Left lung (tissue), 10 donors: ENCODE results near the gene AK9. TPM values are rescaled to one million over a fixed set of nuclear protein-coding genes. Genes with fewer than 3 reads are reported as not detected.
A peak's percentile ranks its signal among the peaks of the same experiment; 100 is the strongest.

Source experiments
- ATAC-seq: fragments of 200-7000 bp; cut with Tn5 transposase; one replicate; pipeline ENCODE4 v1.9.1; 2020; ENCODE audit warnings: moderate library complexity
- DNase-seq, 4 donors: peaks; one replicate each; pipeline ENCODE4 v3.0.0-alpha.2; 2013 to 2020
- H3K27ac ChIP-seq, 2 donors: fragments of 200-600 bp; sonication (generic) in 1 of 2; one replicate each; pipeline versions ENCODE4 v1.5.0 to v1.8.0; 2020 to 2021
- H3K27me3 ChIP-seq, 2 donors: fragments of 200-600 bp; sonication (generic) in 1 of 2; one replicate each; pipeline versions ENCODE4 v1.5.0 to v1.8.0; 2020 to 2021
- H3K36me3 ChIP-seq, 2 donors: fragments of 200-600 bp; sonication (generic) in 1 of 2; one replicate each; pipeline versions ENCODE4 v1.5.0 to v1.8.0; 2020 to 2021
- H3K4me1 ChIP-seq, 2 donors: fragments of 200-600 bp; one replicate each; pipeline ENCODE4 v1.8.0; 2021
- H3K4me3 ChIP-seq, 2 donors: fragments of 200-600 bp; sonication (generic) in 1 of 2; one replicate each; pipeline versions ENCODE4 v1.5.0 to v1.8.0; 2020 to 2021; ENCODE audit warnings: mild to moderate bottlenecking in 1 of 2
- H3K9me3 ChIP-seq, 2 donors: fragments of 200-600 bp; sonication (generic) in 1 of 2; one replicate each; pipeline versions ENCODE4 v1.5.0 to v1.8.0; 2020 to 2021
- intact Hi-C, 2 donors: fragments of 100-400 bp; cut with DNase I; formaldehyde crosslinking; loops; one replicate each; pipeline versions ENCODE4 v1.11.2 to v1.14.2; 2022
- polyA plus RNA-seq, 6 donors: library from polyadenylated mRNA; unstranded; fragments of 120-200 nt; gene quantifications; one replicate each; pipeline ENCODE4 v1.2.1, GENCODE V29; 2013; ENCODE audit not compliant: insufficient read length in 6 of 6
- total RNA-seq, 2 donors: library from RNA; stranded (reverse); fragmentation: NEBNext Ultra II Directional; extraction: Animal tissue kit (Norgen Biotek cat#: 25700); gene quantifications; one replicate each; pipeline ENCODE4 v1.2.1, GENCODE V29; 2021
- TF ChIP-seq, protein P1 (sequence below), 2 donors: fragments of 200-600 bp; sonication (generic) in 1 of 2; IDR thresholded peaks; one replicate each; pipeline versions ENCODE4 v1.5.0 to v1.8.0; 2021; ENCODE audit warnings: antibody characterized with exemption in 2 of 2
- donor health status: DM: no; HTN: yes; CAD: no.
- donor health status: DM: no; HTN: no; CAD: no.

Gene AK9
- total and polyA plus RNA-seq, 8 donors = 4.6 to 18.1 (median 13.3) TPM

- H3K9me3 ChIP-seq = no peaks in the 10 kb centered on the region
- ATAC-seq (peak; percentile 82), DNase-seq (peak; percentile 61 to 96 (median 86))
- peaks cover 13 to 56% of the 10 kb centered on the region in 2 donors for H3K4me1 ChIP-seq
- H3K27me3 ChIP-seq = no peaks in the 10 kb centered on the region
- peak within 1 kb of the TSS; percentile 87 to 96 for H3K27ac ChIP-seq
- H3K4me3 ChIP-seq = peak within 1 kb of the TSS; percentile 90 to 92
- H3K36me3 ChIP-seq = peaks cover 0 to 23% of the 10 kb centered on the region in 2 donors
- intact Hi-C loops = no loop called here
- TF ChIP-seq, protein P1, sequence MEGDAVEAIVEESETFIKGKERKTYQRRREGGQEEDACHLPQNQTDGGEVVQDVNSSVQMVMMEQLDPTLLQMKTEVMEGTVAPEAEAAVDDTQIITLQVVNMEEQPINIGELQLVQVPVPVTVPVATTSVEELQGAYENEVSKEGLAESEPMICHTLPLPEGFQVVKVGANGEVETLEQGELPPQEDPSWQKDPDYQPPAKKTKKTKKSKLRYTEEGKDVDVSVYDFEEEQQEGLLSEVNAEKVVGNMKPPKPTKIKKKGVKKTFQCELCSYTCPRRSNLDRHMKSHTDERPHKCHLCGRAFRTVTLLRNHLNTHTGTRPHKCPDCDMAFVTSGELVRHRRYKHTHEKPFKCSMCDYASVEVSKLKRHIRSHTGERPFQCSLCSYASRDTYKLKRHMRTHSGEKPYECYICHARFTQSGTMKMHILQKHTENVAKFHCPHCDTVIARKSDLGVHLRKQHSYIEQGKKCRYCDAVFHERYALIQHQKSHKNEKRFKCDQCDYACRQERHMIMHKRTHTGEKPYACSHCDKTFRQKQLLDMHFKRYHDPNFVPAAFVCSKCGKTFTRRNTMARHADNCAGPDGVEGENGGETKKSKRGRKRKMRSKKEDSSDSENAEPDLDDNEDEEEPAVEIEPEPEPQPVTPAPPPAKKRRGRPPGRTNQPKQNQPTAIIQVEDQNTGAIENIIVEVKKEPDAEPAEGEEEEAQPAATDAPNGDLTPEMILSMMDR (IDR thresholded peaks at IDR 0.05) = peak; percentile 23 to 55
These were observed 235.4 kb downstream of the AK9 start, which contains the start of gene MICAL1 for GRCh38 chr6:109455437-109456110. Gene MICAL1 (minus strand): TSS chr6:109455772. CDS start chr6:109454196, 1,576 bp downstream.

- intact Hi-C loops = no loop called here
- peaks cover 0 to 28% of the 10 kb centered on the region in 2 donors for H3K36me3 ChIP-seq
- ATAC-seq (peak; percentile 9), DNase-seq (peak in 2 of 4 donors; percentile 84 to 88)
- H3K4me1 ChIP-seq = peaks cover 13 to 56% of the 10 kb centered on the region in 2 donors
- TF ChIP-seq, protein P1 (IDR thresholded peaks at IDR 0.05) = peak in 1 of 2 donors; percentile 18
- peak overlapping the region; percentile 90 to 92 for H3K4me3 ChIP-seq
- H3K27me3 ChIP-seq = no peaks in the 10 kb centered on the region
- no peaks in the 10 kb centered on the region for H3K9me3 ChIP-seq
- peak overlapping the region; percentile 87 to 96 for H3K27ac ChIP-seq
These were observed 236.2 kb downstream of the AK9 start for GRCh38 chr6:109454496-109455436.

DNA sequence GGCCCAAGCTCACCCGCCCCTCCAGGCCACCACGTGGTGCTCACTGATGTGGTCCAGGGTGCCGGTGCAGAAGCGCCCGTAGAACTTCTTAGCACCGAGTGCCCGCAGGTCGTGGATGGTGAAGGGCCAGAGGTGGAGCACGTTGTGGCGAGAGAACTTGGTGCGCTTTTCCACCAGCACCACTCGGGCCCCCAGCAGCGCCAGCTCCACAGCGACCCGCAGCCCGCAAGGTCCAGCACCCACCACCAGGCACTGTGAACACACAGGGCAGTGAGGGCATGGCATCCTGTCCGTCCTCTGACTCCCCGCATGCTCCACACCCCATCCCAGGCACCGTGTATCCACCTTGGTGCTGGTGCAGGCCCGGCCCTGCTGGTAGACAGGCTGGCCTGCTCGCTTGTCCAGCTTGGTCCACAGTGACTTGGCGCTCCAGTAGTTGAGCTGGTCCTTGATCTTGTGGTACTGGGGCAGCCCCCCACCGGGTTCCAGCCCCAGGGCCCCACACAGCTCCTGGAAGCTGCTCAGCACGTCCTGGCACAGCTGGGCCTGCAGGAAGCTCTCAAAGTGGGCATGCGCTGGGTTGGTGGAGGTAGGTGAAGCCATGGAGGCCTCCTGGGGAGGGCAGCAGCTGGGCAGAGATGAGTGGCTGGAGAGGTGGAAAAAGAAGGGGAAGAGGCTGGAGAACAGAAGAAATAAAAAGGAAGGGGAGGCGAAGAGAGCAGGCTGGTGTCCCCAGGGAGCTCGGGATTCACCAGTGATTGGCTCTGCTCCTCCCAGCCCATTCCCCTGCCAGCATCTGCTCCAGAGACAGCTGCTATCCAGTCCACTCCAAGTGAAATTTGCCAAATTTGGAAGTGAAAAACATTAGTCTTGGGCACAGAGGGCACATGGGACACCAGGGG is 237.2 kb downstream of the AK9 start:
- TF ChIP-seq, protein P1 (IDR thresholded peaks at IDR 0.05) = no peak
- Histone ChIP-seq H3K4me3 (peak overlapping the region in 1 of 2 donors; percentile 90), H3K27me3 (no peaks in the 10 kb centered on the region), H3K27ac (peak overlapping the region; percentile 87 to 96), H3K36me3 (peaks cover 0 to 35% of the 10 kb centered on the region in 2 donors), H3K4me1 (peaks cover 13 to 51% of the 10 kb centered on the region in 2 donors), H3K9me3 (no peaks in the 10 kb centered on the region)
- intact Hi-C loops = no loop called here
- DNase-seq (no peak), ATAC-seq (no peak)

DNA sequence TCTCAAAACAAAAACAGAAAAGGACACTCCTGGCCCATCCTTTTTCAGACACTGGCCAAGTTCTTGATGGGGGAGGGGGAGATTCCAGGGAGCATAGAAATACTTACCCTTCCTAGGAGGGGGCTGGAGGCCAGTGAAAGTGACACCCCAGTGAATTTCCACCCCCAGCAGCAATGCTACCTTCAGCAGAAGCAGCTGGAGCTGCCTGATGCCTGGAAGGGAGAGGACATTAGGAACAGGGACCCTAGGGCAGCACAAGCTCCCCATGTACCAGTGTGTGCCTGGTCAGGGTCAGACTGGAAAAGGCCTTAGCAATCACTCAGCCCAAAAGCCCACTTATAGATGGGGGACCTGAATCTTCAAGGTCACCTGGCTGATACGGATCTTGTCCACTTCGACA is 237.8 kb downstream of the AK9 start:
- Histone ChIP-seq H3K27ac (no peak overlapping the region), H3K4me3 (no peak overlapping the region), H3K27me3 (no peaks in the 10 kb centered on the region), H3K36me3 (peaks cover 0 to 41% of the 10 kb centered on the region in 2 donors), H3K4me1 (peaks cover 13 to 45% of the 10 kb centered on the region in 2 donors), H3K9me3 (no peaks in the 10 kb centered on the region)
- ATAC-seq = no peak
- TF ChIP-seq, protein P1 (IDR thresholded peaks at IDR 0.05) = no peak
- DNase-seq = no peak
- intact Hi-C loops = no loop called here
